Medulla oblongata (tissue), 1 donor: ENCODE measurements around the gene TRPC6.
A peak's percentile ranks its signal among the peaks of the same experiment; 100 is the strongest.
"Not testable (repeated sequence)": the region's sequence is repeated elsewhere in the genome, so short reads cannot be mapped to it uniquely, and the experiment has no call there.

Experiments used
- DNase-seq: peaks from one replicate; pipeline ENCODE4 v3.0.0-alpha.2; 2015; ENCODE audit errors: extremely low spot score

TRPC6 gene

GRCh38 chr11:101448881-101449442 is 134.8 kb downstream of the TRPC6 start:
- DNase-seq, result no peak

GRCh38 chr11:101446726-101447125 is 137.1 kb downstream of the TRPC6 start:
- no peak for DNase-seq

GRCh38 chr11:101446238-101446637 is 137.6 kb downstream of the TRPC6 start:
- DNase-seq, result no peak

GRCh38 chr11:101445761-101446160 is 138.0 kb downstream of the TRPC6 start:
- DNase-seq, result no peak

GRCh38 chr11:101444851-101445250 is 139.0 kb downstream of the TRPC6 start:
- no peak for DNase-seq

- peak; percentile 14 for DNase-seq
Observed at GRCh38 chr11:101444164-101444563, 139.6 kb downstream of the TRPC6 start.

- no peak for DNase-seq
Observed at GRCh38 chr11:101442936-101443521, 140.8 kb downstream of the TRPC6 start.

- no peak for DNase-seq
Observed at GRCh38 chr11:101442171-101442570, 141.6 kb downstream of the TRPC6 start.

GRCh38 chr11:101441747-101442146 is 142.1 kb downstream of the TRPC6 start:
- DNase-seq, result no peak

GRCh38 chr11:101439488-101439887 is 144.3 kb downstream of the TRPC6 start:
- no peak for DNase-seq

GRCh38 chr11:101438708-101439107 is 145.1 kb downstream of the TRPC6 start:
- not testable (repeated sequence) for DNase-seq

GRCh38 chr11:101438126-101438525 is 145.7 kb downstream of the TRPC6 start:
- no peak for DNase-seq

- DNase-seq, result peak; percentile 3
Observed at GRCh38 chr11:101436511-101437142, 147.2 kb downstream of the TRPC6 start.

GRCh38 chr11:101435408-101435973 is 148.3 kb downstream of the TRPC6 start:
- DNase-seq, result no peak

- DNase-seq, result no peak
Observed at GRCh38 chr11:101434026-101434643, 149.7 kb downstream of the TRPC6 start.

- no peak for DNase-seq
Observed at GRCh38 chr11:101433151-101433550, 150.7 kb downstream of the TRPC6 start.

- no peak for DNase-seq
Observed at GRCh38 chr11:101429703-101430540, 153.9 kb downstream of the TRPC6 start.

GRCh38 chr11:101428918-101429317 is 154.9 kb downstream of the TRPC6 start:
- no peak for DNase-seq

GRCh38 chr11:101407324-101407723 is 176.5 kb downstream of the TRPC6 start:
- no peak for DNase-seq
